ENCODE results near the gene TCF7L1.

DNA sequence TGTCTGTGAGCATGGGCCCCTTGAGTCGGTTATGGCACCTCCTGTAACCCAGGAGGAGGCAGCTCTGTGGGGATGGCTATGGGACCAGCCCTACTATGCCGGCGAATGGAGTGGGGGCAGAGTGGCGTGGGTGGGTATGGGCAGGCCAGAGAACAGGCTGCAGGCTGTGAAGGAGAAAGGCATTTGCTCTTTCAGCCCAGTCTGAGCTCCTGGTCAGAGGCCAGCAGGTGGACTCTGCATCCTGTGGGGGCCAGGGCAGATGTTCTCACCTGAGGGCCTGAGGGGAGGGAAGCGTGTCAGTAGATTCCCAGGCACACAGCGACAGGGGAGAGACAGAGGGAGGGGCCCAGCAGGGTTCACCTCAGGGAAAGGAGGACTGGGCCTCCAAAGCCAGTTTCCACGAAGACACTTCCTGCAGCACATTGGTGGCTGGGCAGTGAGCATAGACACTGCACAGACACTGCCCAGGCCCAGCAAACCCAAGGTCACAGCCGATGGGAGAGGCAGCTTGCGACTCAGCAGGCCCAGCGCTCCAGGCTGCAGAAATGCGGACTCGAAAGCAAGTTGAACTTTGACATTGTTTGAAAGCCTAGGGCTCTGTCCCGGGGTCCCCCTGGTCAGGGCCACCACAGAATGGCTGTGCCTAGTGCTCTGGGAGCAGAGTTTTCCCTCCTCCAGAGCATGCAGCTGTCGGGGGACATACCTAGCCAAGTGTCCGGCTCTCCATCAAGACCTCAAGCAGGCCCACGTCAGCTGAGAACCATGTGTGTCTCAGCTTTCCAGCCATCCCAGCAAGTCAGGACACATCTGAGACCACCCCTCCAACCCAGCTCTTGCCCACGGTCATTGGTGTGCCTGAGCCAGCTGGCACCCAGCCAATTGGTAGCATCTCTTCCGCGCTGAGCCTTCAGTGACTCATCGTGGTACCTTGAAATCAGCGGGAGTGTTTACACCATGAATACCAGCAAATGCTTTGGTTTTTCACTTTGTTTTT lies 140.8 kb downstream of the TCF7L1 start:
- TF ChIP-seq, protein P1, sequence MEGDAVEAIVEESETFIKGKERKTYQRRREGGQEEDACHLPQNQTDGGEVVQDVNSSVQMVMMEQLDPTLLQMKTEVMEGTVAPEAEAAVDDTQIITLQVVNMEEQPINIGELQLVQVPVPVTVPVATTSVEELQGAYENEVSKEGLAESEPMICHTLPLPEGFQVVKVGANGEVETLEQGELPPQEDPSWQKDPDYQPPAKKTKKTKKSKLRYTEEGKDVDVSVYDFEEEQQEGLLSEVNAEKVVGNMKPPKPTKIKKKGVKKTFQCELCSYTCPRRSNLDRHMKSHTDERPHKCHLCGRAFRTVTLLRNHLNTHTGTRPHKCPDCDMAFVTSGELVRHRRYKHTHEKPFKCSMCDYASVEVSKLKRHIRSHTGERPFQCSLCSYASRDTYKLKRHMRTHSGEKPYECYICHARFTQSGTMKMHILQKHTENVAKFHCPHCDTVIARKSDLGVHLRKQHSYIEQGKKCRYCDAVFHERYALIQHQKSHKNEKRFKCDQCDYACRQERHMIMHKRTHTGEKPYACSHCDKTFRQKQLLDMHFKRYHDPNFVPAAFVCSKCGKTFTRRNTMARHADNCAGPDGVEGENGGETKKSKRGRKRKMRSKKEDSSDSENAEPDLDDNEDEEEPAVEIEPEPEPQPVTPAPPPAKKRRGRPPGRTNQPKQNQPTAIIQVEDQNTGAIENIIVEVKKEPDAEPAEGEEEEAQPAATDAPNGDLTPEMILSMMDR (conservative IDR thresholded peaks at IDR 0.05) = no peak
- TF ChIP-seq EZH2 (IDR thresholded peaks at IDR 0.05; ENCODE audit: low read depth) = no peak
